HG03108 (cell line): ENCODE measurements around the gene FEM1B.

Experiments
- ATAC-seq: cut with Tn5 transposase; IDR thresholded peaks from one replicate; pipeline ENCODE4 v1.9.1; 2021; ENCODE audit warnings: moderate library complexity; ENCODE audit not compliant: unreplicated experiment

FEM1B gene

GRCh38 chr15:68318931-68319909 is 41.7 kb downstream of the FEM1B start:
- no peak for ATAC-seq

GRCh38 chr15:68319997-68320396 is 42.5 kb downstream of the FEM1B start:
- ATAC-seq: no peak

GRCh38 chr15:68321229-68321628 is 43.7 kb downstream of the FEM1B start:
- ATAC-seq: no peak

- no peak for ATAC-seq
Measured at GRCh38 chr15:68322796-68323195, 45.3 kb downstream of the FEM1B start.

- ATAC-seq: no peak
Measured at GRCh38 chr15:68325726-68326125, 48.2 kb downstream of the FEM1B start.

GRCh38 chr15:68326711-68327354 is 49.3 kb downstream of the FEM1B start:
- ATAC-seq: no peak

GRCh38 chr15:68328443-68328842 is 50.9 kb downstream of the FEM1B start:
- no peak for ATAC-seq

GRCh38 chr15:68328964-68329363 is 51.4 kb downstream of the FEM1B start:
- no peak for ATAC-seq

- ATAC-seq: no peak
Measured at GRCh38 chr15:68330416-68330815, 52.9 kb downstream of the FEM1B start.

- no peak for ATAC-seq
Measured at GRCh38 chr15:68330901-68331300, 53.4 kb downstream of the FEM1B start.

- no peak for ATAC-seq
Measured at GRCh38 chr15:68332266-68332665, 54.7 kb downstream of the FEM1B start.

- no peak for ATAC-seq
Measured at GRCh38 chr15:68333775-68334470, 56.4 kb downstream of the FEM1B start.

- no peak for ATAC-seq
Measured at GRCh38 chr15:68334661-68335124, 57.1 kb downstream of the FEM1B start.

GRCh38 chr15:68335251-68335650 is 57.7 kb downstream of the FEM1B start:
- ATAC-seq: no peak

GRCh38 chr15:68335655-68336054 is 58.1 kb downstream of the FEM1B start:
- no peak for ATAC-seq

GRCh38 chr15:68336516-68336915 is 59.0 kb downstream of the FEM1B start:
- no peak for ATAC-seq

- ATAC-seq: no peak
Measured at GRCh38 chr15:68337826-68338225, 60.3 kb downstream of the FEM1B start.

- no peak for ATAC-seq
Measured at GRCh38 chr15:68339481-68339880, 61.9 kb downstream of the FEM1B start.

GRCh38 chr15:68340726-68341671 is 63.5 kb downstream of the FEM1B start:
- no peak for ATAC-seq
